Endothelial cell of umbilical vein (primary cell): ENCODE data around the gene PCNX4. TPM values are rescaled to one million over a fixed set of nuclear protein-coding genes. Genes with fewer than 3 reads are reported as not detected.
A peak's percentile ranks its signal among the peaks of the same experiment; 100 is the strongest.

Experiments used
- BruUV-seq: library from RNA; stranded (reverse); fragments of 400-500 nt; replicated peaks from 2 replicates; lab custom pipeline; 2021; lab: Mats Ljungman, UMichigan
- CTCF ChIA-PET: fragments of 300-600, 350-600 bp; sonication (Branson Sonifier 250); formaldehyde crosslinking; loops from one replicate; lab custom pipeline; 2021; ENCODE audit warnings: antibody characterized with exemption, inconsistent platforms; lab: Charles Lee
- POLR2A ChIA-PET: fragments of 300-600, 350-600 bp; sonication (Branson Sonifier 250); formaldehyde crosslinking; loops from one replicate; lab custom pipeline; 2021; ENCODE audit warnings: antibody characterized with exemption, inconsistent platforms; lab: Charles Lee
- DNase-seq: peaks from one replicate; pipeline ENCODE4 v3.0.0-alpha.2; 2011; ENCODE audit warnings: low read depth, low spot score
- FAIRE-seq: peaks from 2 replicates; lab custom pipeline; 2011; peaks lifted over from hg19 to GRCh38; lab: Jason Lieb, UNC
- H2AFZ ChIP-seq: 2 replicates; pipeline ENCODE4 v1.6.0; 2012; ENCODE audit warnings: low read depth, low read length, control low read depth, inconsistent platforms
- H3K27ac ChIP-seq: 2 replicates; pipeline ENCODE4 v1.5.1; 2011; ENCODE audit warnings: low read depth, mild to moderate bottlenecking, control low read depth, low read length, moderate library complexity; ENCODE audit not compliant: insufficient read depth
- H3K27me3 ChIP-seq, 2 experiments: 2 replicates each; pipeline versions ENCODE4 v1.6.0 to v1.6.1; 2011; ENCODE audit warnings: low read length in 2 of 2, mixed read lengths in 1 of 2; ENCODE audit not compliant: control insufficient read depth in 2 of 2, insufficient read depth in 2 of 2
- H3K36me3 ChIP-seq, 2 experiments: 2 replicates in 1 of 2; 3 replicates in 1 of 2; pipeline ENCODE4 v1.5.1; 2011; ENCODE audit warnings: low read length in 2 of 2, mild to moderate bottlenecking in 1 of 2, moderate library complexity in 1 of 2; ENCODE audit not compliant: control insufficient read depth in 2 of 2, insufficient read depth in 2 of 2; ENCODE audit errors: extremely low read depth in 1 of 2
- H3K4me1 ChIP-seq: 3 replicates; pipeline ENCODE4 v1.5.1; 2011; ENCODE audit warnings: mild to moderate bottlenecking, low read length; ENCODE audit not compliant: control insufficient read depth, insufficient read depth; ENCODE audit errors: extremely low read depth
- H3K4me2 ChIP-seq: 2 replicates; pipeline ENCODE4 v1.6.1; 2011; ENCODE audit warnings: low read length, control low read depth, mixed read lengths; ENCODE audit not compliant: insufficient read depth
- H3K4me3 ChIP-seq, 3 experiments: fragments of 200-600 bp in 1 of 3; sonication (generic), shearing (Covaris generic) in 1 of 3; replicated peaks in 1 of 3; 2 replicates each; pipeline ENCODE4 v1.5.1; 2011 to 2016; ENCODE audit warnings: control low read depth in 3 of 3, low read length in 3 of 3, mild to moderate bottlenecking in 2 of 3, inconsistent platforms in 1 of 3, low read depth in 1 of 3, moderate library complexity in 1 of 3; ENCODE audit not compliant: insufficient read depth in 1 of 3
- H3K79me2 ChIP-seq: 2 replicates; pipeline ENCODE4 v1.6.0; 2012; ENCODE audit warnings: low read length, inconsistent platforms; ENCODE audit not compliant: control insufficient read depth, insufficient read depth
- H3K9ac ChIP-seq: replicated peaks from 2 replicates; pipeline ENCODE3; 2011; ENCODE audit warnings: low read length, control low read depth; ENCODE audit not compliant: insufficient read depth; ENCODE audit errors: extremely low read depth
- H3K9me1 ChIP-seq: replicated peaks from 3 replicates; pipeline ENCODE4 v1.6.0; 2011; ENCODE audit warnings: mild to moderate bottlenecking, low read length; ENCODE audit not compliant: control insufficient read depth, insufficient read depth; ENCODE audit errors: extremely low read depth
- H3K9me3 ChIP-seq: replicated peaks from 2 replicates; pipeline ENCODE4 v1.5.1; 2012; ENCODE audit warnings: low read length, inconsistent platforms; ENCODE audit not compliant: control insufficient read depth, insufficient read depth
- H4K20me1 ChIP-seq: replicated peaks from 2 replicates; pipeline ENCODE3; 2011; ENCODE audit warnings: mild to moderate bottlenecking, low read length; ENCODE audit not compliant: control insufficient read depth, insufficient read depth; ENCODE audit errors: extremely low read depth
- CTCF ChIP-seq, 2 donors: IDR thresholded peaks; 1 replicate in 1 of 2; 2 replicates in 1 of 2; pipeline ENCODE4 v1.5.1; 2011; ENCODE audit warnings: low read length in 2 of 2, mild to moderate bottlenecking in 2 of 2, moderate library complexity in 2 of 2, control low read depth in 1 of 2, inconsistent platforms in 1 of 2, low read depth in 1 of 2; ENCODE audit not compliant: insufficient read depth in 1 of 2; ENCODE audit errors: extremely low read depth in 1 of 2
- EZH2 ChIP-seq: IDR thresholded peaks from 2 replicates; pipeline ENCODE4 v1.6.1; 2012; ENCODE audit warnings: borderline replicate concordance, low read depth, mild to moderate bottlenecking, moderate library complexity, low read length, inconsistent platforms; ENCODE audit not compliant: severe bottlenecking
- FOS ChIP-seq: IDR thresholded peaks from 2 replicates; pipeline ENCODE4 v1.6.1; 2011; ENCODE audit warnings: mild to moderate bottlenecking, low read length, moderate library complexity, borderline replicate concordance; ENCODE audit not compliant: insufficient read depth
- GATA2 ChIP-seq: IDR thresholded peaks from 2 replicates; pipeline ENCODE4 v1.7.0; 2011; ENCODE audit warnings: low read depth, mild to moderate bottlenecking, moderate library complexity, mixed read lengths, low read length; ENCODE audit not compliant: insufficient read length, insufficient read depth
- JUN ChIP-seq: IDR thresholded peaks from 2 replicates; pipeline ENCODE4 v1.6.1; 2011; ENCODE audit warnings: borderline replicate concordance, low read depth; ENCODE audit not compliant: insufficient read length, insufficient read depth
- MAX ChIP-seq: IDR thresholded peaks from 2 replicates; pipeline ENCODE4 v1.6.1; 2011; ENCODE audit not compliant: insufficient read depth, insufficient read length
- MYC ChIP-seq: IDR thresholded peaks from one replicate; pipeline ENCODE4 v1.6.1; 2011; ENCODE audit warnings: mild to moderate bottlenecking, low read depth, low read length
- POLR2A ChIP-seq: IDR thresholded peaks from 2 replicates; pipeline ENCODE4 v1.6.1; 2012; ENCODE audit warnings: low read depth, mild to moderate bottlenecking, control low read depth, low read length
- POLR2AphosphoS5 ChIP-seq: IDR thresholded peaks from 2 replicates; pipeline ENCODE4 v1.6.1; 2012; ENCODE audit warnings: low read depth, mild to moderate bottlenecking, control low read depth, low read length, moderate library complexity; ENCODE audit not compliant: insufficient read depth
- dilution Hi-C: fragments of 300-500 bp; cut with MboI; formaldehyde crosslinking; loops from one replicate; pipeline ENCODE4 v1.15.0; 2019; ENCODE audit warnings: low sequenced_read_pairs; ENCODE audit not compliant: extremely low pct_ligation_motif_present
- intact Hi-C: fragments of 100-400 bp; cut with micrococcal nuclease; formaldehyde crosslinking; loops from one replicate; pipeline ENCODE4 v1.10.0; 2022
- polyA plus RNA-seq, 4 experiments: library from polyadenylated mRNA; depleted of rRNA in 3 of 4; stranded (reverse) in 3 of 4; unstranded in 1 of 4; fragments of >200 nt; gene quantifications; 2 replicates each; pipeline versions ENCODE4 v1.2.1 to v1.2.3, GENCODE V29; 2011 to 2012; ENCODE audit warnings: missing spikeins in 1 of 4
- total RNA-seq: library from RNA; stranded (reverse); gene quantifications from 2 replicates; pipeline ENCODE4 v1.2.3, GENCODE V29; 2021

Gene PCNX4
- total and polyA plus RNA-seq, 2 donors (not counting 3 experiments of a cell fraction or from before 2014, with no cell fraction given), result 35.5 to 51.6 TPM

DNA sequence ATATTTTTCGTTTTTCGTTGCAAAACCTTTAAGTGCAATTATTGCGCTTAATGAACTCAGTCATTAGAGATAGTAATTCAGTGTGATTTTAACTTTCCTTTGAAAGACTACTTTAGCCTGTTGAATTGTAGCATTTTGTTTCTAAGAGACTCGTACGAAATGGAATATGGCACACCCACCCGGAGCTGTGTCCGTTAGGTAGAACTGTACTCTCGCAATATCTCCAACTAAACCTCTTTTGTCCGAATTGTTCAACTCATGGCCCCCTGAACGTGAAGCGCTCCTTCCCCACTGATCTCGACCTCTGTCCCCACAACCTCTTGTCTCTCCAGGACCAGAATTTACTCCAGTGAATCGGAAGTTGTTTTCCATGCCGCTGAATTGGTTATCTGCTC, 800 bp downstream of the PCNX4 start:
- H3K9ac ChIP-seq, result peak overlapping the region; percentile 98
- H3K9me3 ChIP-seq, result no peaks in the 10 kb centered on the region
- TF ChIP-seq FOS, result no peak
- no peak for TF ChIP-seq POLR2AphosphoS5
- no peak for TF ChIP-seq JUN
- TF ChIP-seq POLR2A, result no peak
- TF ChIP-seq EZH2, result no peak
- TF ChIP-seq GATA2, result no peak
- TF ChIP-seq MYC, result no peak
- no peak for TF ChIP-seq CTCF (IDR thresholded peaks at IDR 0.05; ENCODE audit: extremely low read depth in 1 of 2, insufficient read depth in 1 of 2, low read depth in 1 of 2, low read length in 2 of 2)
- no peak for TF ChIP-seq MAX
- no peak for FAIRE-seq
- peaks cover 52% of the 10 kb centered on the region for H3K79me2 ChIP-seq
- dilution Hi-C loops, result no loop called here
- BruUV-seq, result TSS peak; percentile 38
- H3K4me3 ChIP-seq, result peak overlapping the region; percentile 39 to 86 (median 86)
- H2AFZ ChIP-seq, result peak overlapping the region; percentile 68
- H3K27me3 ChIP-seq, result no peaks in the 10 kb centered on the region
- no peaks in the 10 kb centered on the region for H3K36me3 ChIP-seq
- DNase-seq, result no peak
- POLR2A ChIA-PET, result interaction anchor here (0.9 to 1.1 kb wide), 2 partner anchors 9 to 24 kb away, joined by 3 to 4 read pairs; no protein-coding TSS in a partner anchor
- peaks cover 25% of the 10 kb centered on the region for H3K4me1 ChIP-seq
- H4K20me1 ChIP-seq, result no peaks in the 10 kb centered on the region
- intact Hi-C loops, result loop anchor here (1.0 to 5.0 kb wide), 5 partner anchors 60 to 610 kb away; partner anchors contain the start of genes JKAMP, L3HYPDH and PPM1A
- H3K9me1 ChIP-seq, result no peaks in the 10 kb centered on the region
- H3K4me2 ChIP-seq, result peak overlapping the region; percentile 97
- CTCF ChIA-PET, result interaction anchor here (0.9 to 2.1 kb wide), 3 partner anchors 9 to 91 kb away, joined by 5 to 8 read pairs (median 5); partner anchors contain the start of gene DHRS7
- peak overlapping the region; percentile 93 for H3K27ac ChIP-seq
